GM12892 (cell line): ENCODE results near the gene MRS2.

Source experiments
- POLR2A ChIP-seq: IDR thresholded peaks from 2 replicates; pipeline ENCODE4 v1.6.1; 2011; ENCODE audit warnings: low read depth, low read length, control low read depth
- POLR2AphosphoS5 ChIP-seq: IDR thresholded peaks from 2 replicates; pipeline ENCODE4 v1.6.1; 2011; ENCODE audit warnings: low read depth, low read length, control low read depth
- TAF1 ChIP-seq: IDR thresholded peaks from 2 replicates; pipeline ENCODE4 v1.6.1; 2011; ENCODE audit warnings: low read depth, mild to moderate bottlenecking, control low read depth, low read length, borderline replicate concordance

- no peak for TF ChIP-seq POLR2A
- TF ChIP-seq TAF1, result no peak
- TF ChIP-seq POLR2AphosphoS5, result no peak
Measured at GRCh38 chr6:24391756-24392405, 10.9 kb upstream of the MRS2 start.
